Measurements from ENCODE around the gene BCAN. TPM values are rescaled to one million over a fixed set of nuclear protein-coding genes. Genes with fewer than 3 reads are reported as not detected.
A peak's percentile ranks its signal among the peaks of the same experiment; 100 is the strongest.

BCAN gene
- total and polyA plus RNA-seq, 2 experiments from 2014 or later: 2.3 to 5.5 TPM

GRCh38 chr1:156690675-156691036 lies 48.7 kb downstream of the BCAN start:
- H3K4me3 Mint-ChIP-seq: peak overlapping the region; percentile 67
- no peaks in the 10 kb centered on the region for H3K36me3 ChIP-seq (ENCODE audit: insufficient read depth)
- H3K9me2 ChIP-seq (ENCODE audit: insufficient read depth): no peaks in the 10 kb centered on the region
- no peaks in the 10 kb centered on the region; the same call in 2 of the 3 replicates for H3K9me3 Mint-ChIP-seq
- peak overlapping the region; percentile 89 for H3K4me2 ChIP-seq
- no peaks in the 10 kb centered on the region for H4K20me1 ChIP-seq (replicated peaks; ENCODE audit: insufficient read depth)
- H3F3A ChIP-seq (replicated peaks; ENCODE audit: low read depth): peaks cover 36% of the 10 kb centered on the region
- H3K36me3 Mint-ChIP-seq (ENCODE audit: low read depth): no peaks in the 10 kb centered on the region; the same call in 2 of the 3 replicates
- H3K27me3 ChIP-seq (ENCODE audit: insufficient read depth): peaks cover 22% of the 10 kb centered on the region
- no peak overlapping the region for H3K27ac ChIP-seq (ENCODE audit: low read depth)
- no peak for TF ChIP-seq REST (IDR thresholded peaks at IDR 0.05; ENCODE audit: unreplicated experiment)
- TF ChIP-seq ETS1 (IDR thresholded peaks at IDR 0.05): no peak
- TF ChIP-seq ZNF114 (CRISPR knock-in tag; IDR thresholded peaks at IDR 0.05): no peak
- H3K27me3 Mint-ChIP-seq (ENCODE audit: insufficient read depth, low read depth, poor library complexity): peaks cover 22% of the 10 kb centered on the region
- no peak for DNase-seq (ENCODE audit: low spot score)
- ATAC-seq: no peak
- peaks cover 53% of the 10 kb centered on the region for H3K4me1 ChIP-seq (ENCODE audit: insufficient read depth)
- no peak overlapping the region for H2AFZ ChIP-seq
- H3K4me3 ChIP-seq: peak overlapping the region; percentile 51; the same call in 1 of the 2 replicates
- H3K4me1 Mint-ChIP-seq: peaks cover 57% of the 10 kb centered on the region
- no peak overlapping the region for H3K27ac Mint-ChIP-seq
- no peaks in the 10 kb centered on the region for H3K79me2 ChIP-seq (replicated peaks; ENCODE audit: insufficient read depth)

- Histone ChIP-seq H3K27me3 (ENCODE audit: insufficient read depth) (peaks cover 22% of the 10 kb centered on the region), H3K79me2 (replicated peaks; ENCODE audit: insufficient read depth) (no peaks in the 10 kb centered on the region), H3K36me3 (ENCODE audit: insufficient read depth) (no peaks in the 10 kb centered on the region), H3K4me3 (peak overlapping the region; percentile 51), H3K4me1 (ENCODE audit: insufficient read depth) (peaks cover 53% of the 10 kb centered on the region), H3F3A (replicated peaks; ENCODE audit: low read depth) (peaks cover 36% of the 10 kb centered on the region), H3K9me2 (ENCODE audit: insufficient read depth) (no peaks in the 10 kb centered on the region), H3K27ac (ENCODE audit: low read depth) (no peak overlapping the region; the same call in 1 of the 2 replicates), H3K4me2 (peak overlapping the region; percentile 89), H4K20me1 (replicated peaks; ENCODE audit: insufficient read depth) (no peaks in the 10 kb centered on the region), H2AFZ (no peak overlapping the region)
- H3K4me3 Mint-ChIP-seq: peak overlapping the region; percentile 55
- no peak for DNase-seq (ENCODE audit: low spot score)
- no peak for ATAC-seq
- peaks cover 19% of the 10 kb centered on the region for H3K27me3 Mint-ChIP-seq (ENCODE audit: insufficient read depth, low read depth, poor library complexity)
- no peak overlapping the region for H3K27ac Mint-ChIP-seq
- no peaks in the 10 kb centered on the region; the same call in 2 of the 3 replicates for H3K36me3 Mint-ChIP-seq (ENCODE audit: low read depth)
- H3K4me1 Mint-ChIP-seq: peaks cover 57% of the 10 kb centered on the region
- H3K9me3 Mint-ChIP-seq: no peaks in the 10 kb centered on the region; the same call in 2 of the 3 replicates
- TF ChIP-seq JUNB (IDR thresholded peaks at IDR 0.05; ENCODE audit: unreplicated experiment): no peak
- TF ChIP-seq EZH2 (IDR thresholded peaks at IDR 0.05; ENCODE audit: low read depth, unreplicated experiment): no peak
- TF ChIP-seq ZNF114 (CRISPR knock-in tag; IDR thresholded peaks at IDR 0.05): no peak
- TF ChIP-seq CTCF (conservative IDR thresholded peaks at IDR 0.05; ENCODE audit: low read depth in 2 of 2): no peak
- no peak for TF ChIP-seq STAT1 (IDR thresholded peaks at IDR 0.05; ENCODE audit: unreplicated experiment)
- no peak for TF ChIP-seq POLR2AphosphoS5 (IDR thresholded peaks at IDR 0.05; ENCODE audit: low read depth)
- no peak for TF ChIP-seq ZNF462 (CRISPR knock-in tag; IDR thresholded peaks at IDR 0.05)
Observed at GRCh38 chr1:156691191-156691590, 49.3 kb downstream of the BCAN start.

Data from GM23338 (cell line).